HepG2 (cell line): ENCODE data around the gene COBL. TPM values are rescaled to one million over a fixed set of nuclear protein-coding genes. Genes with fewer than 3 reads are reported as not detected.

Experiments used
- ATAC-seq: fragments of 200-7000 bp; cut with Tn5 transposase; 3 replicates; pipeline ENCODE4 v1.9.1; 2020; ENCODE audit warnings: mild to moderate bottlenecking, moderate library complexity
- BruUV-seq: library from RNA; stranded (reverse); fragments of 400-500 nt; replicated peaks from 2 replicates; lab custom pipeline; 2021; lab: Mats Ljungman, UMichigan
- CTCF ChIA-PET: fragments of 300-600 bp; formaldehyde crosslinking; extraction: SDS; loops from one replicate; lab custom pipeline; 2021; ENCODE audit warnings: low total read pairs, inconsistent platforms, low intra/inter-chr PET ratio; lab: Yijun Ruan, JAX
- POLR2A ChIA-PET: fragments of 350-600 bp; sonication (Branson Sonifier 250); formaldehyde crosslinking; loops from one replicate; lab custom pipeline; 2020; ENCODE audit warnings: antibody characterized with exemption, inconsistent platforms; lab: Yijun Ruan, JAX
- DNase-seq: peaks from one replicate; pipeline ENCODE4 v3.0.0-alpha.2; 2015; ENCODE audit warnings: low spot score
- FAIRE-seq: peaks from 3 replicates; lab custom pipeline; 2011; peaks lifted over from hg19 to GRCh38; lab: Jason Lieb, UNC
- H2AFZ ChIP-seq: one replicate; pipeline ENCODE4 v1.6.1; 2011; ENCODE audit warnings: low read length, inconsistent platforms
- H3K27ac ChIP-seq: fragments of 300-600 bp; 3 replicates; pipeline ENCODE4 v1.8.0; 2011; ENCODE audit warnings: mixed run types, mild to moderate bottlenecking, mixed read lengths, low read length, inconsistent platforms; ENCODE audit not compliant: insufficient read depth; ENCODE audit errors: extremely low read length
- H3K27me3 ChIP-seq, 2 experiments: fragments of 200-600 bp in 1 of 2; 2 replicates in 1 of 2; 3 replicates in 1 of 2; pipeline versions ENCODE4 v1.6.0 to v1.8.0; 2011; ENCODE audit warnings: low read length in 2 of 2, mild to moderate bottlenecking in 2 of 2, moderate library complexity in 2 of 2, inconsistent platforms in 1 of 2; ENCODE audit not compliant: insufficient read depth in 2 of 2, control insufficient read depth in 1 of 2
- H3K36me3 ChIP-seq, 2 experiments: fragments of 200-600 bp in 1 of 2; replicated peaks in 1 of 2; 2 replicates in 1 of 2; 3 replicates in 1 of 2; pipeline versions ENCODE4 v1.5.1 to v1.8.0; 2011; ENCODE audit warnings: low read length in 2 of 2, inconsistent platforms in 1 of 2; ENCODE audit not compliant: insufficient read depth in 2 of 2, control insufficient read depth in 1 of 2
- H3K4me1 ChIP-seq: 2 replicates; pipeline ENCODE4 v1.5.1; 2012; ENCODE audit warnings: low read length, inconsistent platforms; ENCODE audit not compliant: insufficient read depth
- H3K4me2 ChIP-seq: 2 replicates; pipeline ENCODE4 v1.6.0; 2011; ENCODE audit warnings: low read depth, low read length, inconsistent platforms
- H3K4me3 ChIP-seq, 3 experiments: fragments of 200-600 bp in 1 of 3; sonication (generic), shearing (Covaris generic) in 1 of 3; replicated peaks in 1 of 3; 2 replicates each; pipeline ENCODE4 v1.5.1; 2011 to 2016; ENCODE audit warnings: low read length in 3 of 3, inconsistent platforms in 2 of 3, low read depth in 2 of 3, mild to moderate bottlenecking in 2 of 3, control low read depth in 1 of 3, mixed read lengths in 1 of 3; ENCODE audit not compliant: insufficient read depth in 1 of 3
- H3K79me2 ChIP-seq: one replicate; pipeline ENCODE4 v1.6.1; 2011; ENCODE audit warnings: low read length, inconsistent platforms; ENCODE audit not compliant: insufficient read depth
- H3K9ac ChIP-seq: 2 replicates; pipeline ENCODE4 v1.6.0; 2011; ENCODE audit warnings: mild to moderate bottlenecking, low read depth, low read length, inconsistent platforms; ENCODE audit not compliant: insufficient read depth
- H3K9me3 ChIP-seq: 2 replicates; pipeline ENCODE4 v1.5.1; 2012; ENCODE audit warnings: mild to moderate bottlenecking, low read length
- H4K20me1 ChIP-seq: 2 replicates; pipeline ENCODE4 v1.6.0; 2011; ENCODE audit warnings: inconsistent platforms, mild to moderate bottlenecking, low read length, moderate library complexity; ENCODE audit not compliant: insufficient read depth
- BCL6 ChIP-seq: IDR thresholded peaks from 2 replicates; pipeline ENCODE4 v1.6.1; 2016; ENCODE audit warnings: missing genetic modification reagents, missing compliant biosample characterization
- CCDC6 ChIP-seq: sonication (generic); formaldehyde crosslinking; IDR thresholded peaks from 2 replicates; pipeline ENCODE4 v1.8.1; 2022; ENCODE audit warnings: mild to moderate bottlenecking, missing genetic modification reagents, moderate library complexity
- EZH2 ChIP-seq: conservative IDR thresholded peaks from 2 replicates; pipeline ENCODE4 v1.6.1; 2012; ENCODE audit warnings: mild to moderate bottlenecking, low read depth, low read length, moderate library complexity
- HNF4G ChIP-seq, 2 experiments: sonication (generic) in 1 of 2; formaldehyde crosslinking in 1 of 2; IDR thresholded peaks; 2 replicates each; pipeline versions ENCODE4 v1.4.0 to v1.6.1; 2011 to 2020; ENCODE audit warnings: borderline replicate concordance in 2 of 2, low read depth in 2 of 2, mild to moderate bottlenecking in 2 of 2, low read length in 1 of 2, missing genetic modification reagents in 1 of 2, moderate library complexity in 1 of 2
- ISL2 ChIP-seq: sonication (generic); formaldehyde crosslinking; IDR thresholded peaks from 2 replicates; pipeline ENCODE4 v1.5.0; 2020; ENCODE audit warnings: missing genetic modification reagents
- MED8 ChIP-seq: sonication (generic); formaldehyde crosslinking; IDR thresholded peaks from 2 replicates; pipeline ENCODE4 v1.8.1; 2023; ENCODE audit warnings: mild to moderate bottlenecking, missing genetic modification reagents; ENCODE audit not compliant: insufficient replicate concordance
- MIER2 ChIP-seq: IDR thresholded peaks from 2 replicates; pipeline ENCODE4 v1.6.1; 2016; ENCODE audit warnings: missing biosample characterization, missing genetic modification reagents
- NFKB2 ChIP-seq: sonication (generic); formaldehyde crosslinking; IDR thresholded peaks from 2 replicates; pipeline ENCODE4 v1.4.0; 2020; ENCODE audit warnings: missing genetic modification reagents, borderline replicate concordance
- NFRKB ChIP-seq: fragments of 450-650 bp; IDR thresholded peaks from 2 replicates; pipeline ENCODE4 v1.6.1; 2017
- RBFOX2 ChIP-seq: fragments of 200-400 bp; formaldehyde crosslinking; IDR thresholded peaks from 2 replicates; pipeline ENCODE4 v1.6.1; 2017; ENCODE audit warnings: low read depth, mild to moderate bottlenecking, low read length
- TBX3 ChIP-seq: fragments of 450-650 bp; IDR thresholded peaks from 2 replicates; pipeline ENCODE4 v1.6.1; 2017; ENCODE audit warnings: antibody characterized with exemption, mild to moderate bottlenecking, inconsistent platforms, borderline replicate concordance
- ZBTB14 ChIP-seq: sonication (generic); formaldehyde crosslinking; IDR thresholded peaks from 2 replicates; pipeline ENCODE4 v1.4.0; 2020; ENCODE audit warnings: missing genetic modification reagents
- ZBTB46 ChIP-seq: sonication (generic); formaldehyde crosslinking; IDR thresholded peaks from 2 replicates; pipeline ENCODE4 v1.4.0; 2020; ENCODE audit warnings: mild to moderate bottlenecking, missing genetic modification reagents, borderline replicate concordance
- ZNF180 ChIP-seq: sonication (generic); formaldehyde crosslinking; IDR thresholded peaks from 2 replicates; pipeline ENCODE4 v1.4.0; 2020; ENCODE audit warnings: low read depth, missing genetic modification reagents, borderline replicate concordance
- ZNF331 ChIP-seq: sonication (generic); formaldehyde crosslinking; IDR thresholded peaks from 2 replicates; pipeline ENCODE4 v1.4.0; 2020; ENCODE audit warnings: missing genetic modification reagents
- ZNF33B ChIP-seq: sonication (generic); formaldehyde crosslinking; IDR thresholded peaks from 2 replicates; pipeline ENCODE4 v1.5.1; 2020; ENCODE audit warnings: mild to moderate bottlenecking, missing genetic modification reagents
- ZNF841 ChIP-seq: sonication (generic); formaldehyde crosslinking; IDR thresholded peaks from 2 replicates; pipeline ENCODE4 v1.8.1; 2023; ENCODE audit warnings: missing genetic modification reagents, borderline replicate concordance
- ZSCAN31 ChIP-seq: sonication (generic); formaldehyde crosslinking; IDR thresholded peaks from 2 replicates; pipeline ENCODE4 v1.5.0; 2020; ENCODE audit warnings: low read depth, mild to moderate bottlenecking, missing genetic modification reagents
- WGBS: methylation state at CpG from one replicate; pipeline ENCODE4 v1.1.6; 2017; ENCODE audit warnings: low lambda C conversion rate; 5-methylcytosine and 5-hydroxymethylcytosine counted together
- in situ Hi-C: cut with HindIII; loops from 2 replicates; pipeline ENCODE4 v1.10.0; 2017; ENCODE audit warnings: low pct_unique_long_range_greater_than_20kb; ENCODE audit not compliant: extremely low pct_ligation_motif_present
- intact Hi-C: fragments of 100-400 bp; cut with micrococcal nuclease; formaldehyde crosslinking; loops from one replicate; pipeline ENCODE4 v1.10.0; 2022; ENCODE audit not compliant: unreplicated experiment
- polyA plus RNA-seq, 8 experiments: library from polyadenylated mRNA; depleted of rRNA in 3 of 8; stranded (reverse) in 7 of 8; unstranded in 1 of 8; fragments of >200 nt; fragmentation: Illumina TruSeq in 4 of 8; extraction: Trizol in 4 of 8; gene quantifications; 2 replicates each; pipeline versions ENCODE4 v1.2.1 to v1.2.3, GENCODE V29; 2011 to 2016; ENCODE audit warnings: low read depth in 4 of 8, missing spikeins in 1 of 8, mixed read lengths in 1 of 8; ENCODE audit not compliant: insufficient read depth in 1 of 8
- total RNA-seq, 5 experiments: library from RNA; depleted of rRNA; stranded (reverse); fragments of >200 nt; fragmentation: Illumina TruSeq; extraction: Trizol; gene quantifications; 2 replicates each; pipeline ENCODE4 v1.2.3, GENCODE V29; 2016; ENCODE audit warnings: low read depth in 1 of 5

Gene COBL
- total and polyA plus RNA-seq, 2 of the 13 experiments (the other 11 are each of a cell fraction or from before 2014, with no cell fraction given), result 3.8 to 4.9 TPM

- H3K4me1 ChIP-seq, result no peaks in the 10 kb centered on the region
- H3K27me3 ChIP-seq, result no peaks in the 10 kb centered on the region
- WGBS, result 92% methylated on average over 5 of the region's 5 CpGs
- no TSS peak for BruUV-seq
- intact Hi-C loops (no loop called here), in situ Hi-C loops (no loop called here)
- TF ChIP-seq ZNF33B (CRISPR knock-in tag), result no peak
- no peak for TF ChIP-seq ZSCAN31 (CRISPR knock-in tag)
- peaks cover 1 to 39% of the 10 kb centered on the region in 2 experiments; a peak in 3 of 5 replicates for H3K36me3 ChIP-seq
- H2AFZ ChIP-seq, result no peak overlapping the region
- FAIRE-seq, result no peak
- H3K79me2 ChIP-seq, result no peaks in the 10 kb centered on the region
- H3K4me3 ChIP-seq, result no peak overlapping the region
- H3K27ac ChIP-seq, result no peak overlapping the region
- POLR2A ChIA-PET, result no interaction called here
- no peaks in the 10 kb centered on the region for H4K20me1 ChIP-seq
- H3K9ac ChIP-seq, result no peak overlapping the region
- no peak overlapping the region for H3K4me2 ChIP-seq
- H3K9me3 ChIP-seq, result no peaks in the 10 kb centered on the region
- ATAC-seq, result no peak
- CTCF ChIA-PET, result no interaction called here
- no peak for DNase-seq
These were observed 125.6 kb downstream of the COBL start for GRCh38 chr7:51190969-51191368.

GRCh38 chr7:51189777-51190176, 126.8 kb downstream of the COBL start:
- no peak for FAIRE-seq
- no peak for DNase-seq
- H3K4me1 ChIP-seq, result no peaks in the 10 kb centered on the region
- no peak overlapping the region for H3K27ac ChIP-seq
- ChIA-PET CTCF (no interaction called here), POLR2A (no interaction called here)
- peaks cover 1 to 41% of the 10 kb centered on the region in 2 experiments; a peak in 3 of 5 replicates for H3K36me3 ChIP-seq
- H4K20me1 ChIP-seq, result no peaks in the 10 kb centered on the region
- no peak for TF ChIP-seq ISL2
- no peak for TF ChIP-seq MIER2
- TF ChIP-seq RBFOX2, result no peak
- no peak for TF ChIP-seq CCDC6 (CRISPR knock-in tag)
- no peak for TF ChIP-seq NFKB2 (CRISPR knock-in tag)
- TF ChIP-seq ZBTB46 (CRISPR knock-in tag), result no peak
- TF ChIP-seq ZBTB14, result no peak
- no peak for TF ChIP-seq TBX3
- TF ChIP-seq ZNF841, result no peak
- TF ChIP-seq MED8 (CRISPR knock-in tag), result no peak
- TF ChIP-seq EZH2, result no peak
- no peak for TF ChIP-seq NFRKB
- no peak for TF ChIP-seq ZNF331
- TF ChIP-seq BCL6, result no peak
- TF ChIP-seq ZNF180 (CRISPR knock-in tag), result no peak
- TF ChIP-seq HNF4G (IDR thresholded peaks at IDR 0.05; ENCODE audit: borderline replicate concordance, low read depth, low read length), result no peak
- no peak for TF ChIP-seq HNF4G (CRISPR knock-in tag; IDR thresholded peaks at IDR 0.05; ENCODE audit: borderline replicate concordance, low read depth)
- H3K27me3 ChIP-seq, result no peaks in the 10 kb centered on the region
- no peak overlapping the region for H2AFZ ChIP-seq
- H3K9ac ChIP-seq, result no peak overlapping the region
- no peak overlapping the region for H3K4me2 ChIP-seq
- H3K9me3 ChIP-seq, result no peaks in the 10 kb centered on the region
- in situ Hi-C loops, result no loop called here
- no peaks in the 10 kb centered on the region for H3K79me2 ChIP-seq
- ATAC-seq, result no peak
- H3K4me3 ChIP-seq, result no peak overlapping the region
- 87% methylated on average over 2 of the region's 2 CpGs for WGBS
- intact Hi-C loops, result no loop called here
- BruUV-seq, result no TSS peak
